GM20000 (cell line): ENCODE results near the gene ORMDL3.

Experiments used
- DNase-seq: peaks from one replicate; pipeline ENCODE4 v3.0.0; 2012; ENCODE audit warnings: low spot score
- TF ChIP-seq, protein P1 (sequence below): IDR thresholded peaks from 2 replicates; pipeline ENCODE4 v1.5.1; 2012; ENCODE audit warnings: mild to moderate bottlenecking, control low read depth; ENCODE audit errors: extremely low read depth, missing control alignments

ORMDL3 gene, protein sequence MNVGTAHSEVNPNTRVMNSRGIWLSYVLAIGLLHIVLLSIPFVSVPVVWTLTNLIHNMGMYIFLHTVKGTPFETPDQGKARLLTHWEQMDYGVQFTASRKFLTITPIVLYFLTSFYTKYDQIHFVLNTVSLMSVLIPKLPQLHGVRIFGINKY

GRCh38 chr17:39927101-39927928 is at the start of gene ORMDL3, which contains the start of gene LRRC3C:
Gene ORMDL3 (minus strand): TSS chr17:39927601. CDS start chr17:39924203, 3,398 bp downstream.
Gene LRRC3C (plus strand): TSS chr17:39927732. CDS start chr17:39941524, 13,792 bp downstream.
- TF ChIP-seq, protein P1, sequence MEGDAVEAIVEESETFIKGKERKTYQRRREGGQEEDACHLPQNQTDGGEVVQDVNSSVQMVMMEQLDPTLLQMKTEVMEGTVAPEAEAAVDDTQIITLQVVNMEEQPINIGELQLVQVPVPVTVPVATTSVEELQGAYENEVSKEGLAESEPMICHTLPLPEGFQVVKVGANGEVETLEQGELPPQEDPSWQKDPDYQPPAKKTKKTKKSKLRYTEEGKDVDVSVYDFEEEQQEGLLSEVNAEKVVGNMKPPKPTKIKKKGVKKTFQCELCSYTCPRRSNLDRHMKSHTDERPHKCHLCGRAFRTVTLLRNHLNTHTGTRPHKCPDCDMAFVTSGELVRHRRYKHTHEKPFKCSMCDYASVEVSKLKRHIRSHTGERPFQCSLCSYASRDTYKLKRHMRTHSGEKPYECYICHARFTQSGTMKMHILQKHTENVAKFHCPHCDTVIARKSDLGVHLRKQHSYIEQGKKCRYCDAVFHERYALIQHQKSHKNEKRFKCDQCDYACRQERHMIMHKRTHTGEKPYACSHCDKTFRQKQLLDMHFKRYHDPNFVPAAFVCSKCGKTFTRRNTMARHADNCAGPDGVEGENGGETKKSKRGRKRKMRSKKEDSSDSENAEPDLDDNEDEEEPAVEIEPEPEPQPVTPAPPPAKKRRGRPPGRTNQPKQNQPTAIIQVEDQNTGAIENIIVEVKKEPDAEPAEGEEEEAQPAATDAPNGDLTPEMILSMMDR: no peak
- DNase-seq: peak; percentile 91

DNA sequence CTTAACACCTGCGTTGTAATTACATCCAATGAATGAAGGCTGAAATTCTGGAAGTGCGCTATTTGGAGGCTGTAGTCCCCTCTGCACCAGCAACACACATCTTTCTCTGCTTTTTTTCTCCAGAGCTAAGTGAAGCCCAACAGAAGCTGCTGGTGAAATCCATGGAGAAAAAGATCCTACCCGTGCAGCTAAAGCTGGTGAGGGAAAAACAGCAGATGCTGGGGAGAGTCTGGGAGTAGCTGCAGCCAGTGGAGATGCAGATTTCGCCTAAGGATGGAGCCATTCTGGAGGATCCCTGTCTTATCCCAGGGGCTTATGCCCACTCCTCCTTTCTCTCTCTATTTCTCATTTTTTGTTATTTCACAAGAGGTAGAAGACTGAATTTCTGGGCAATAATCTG is 48.4 kb upstream of the ORMDL3 start:
- no peak for DNase-seq
- TF ChIP-seq, protein P1: no peak

GRCh38 chr17:39974433-39974832 is 47.0 kb upstream of the ORMDL3 start:
- DNase-seq: no peak
- TF ChIP-seq, protein P1: no peak

DNA sequence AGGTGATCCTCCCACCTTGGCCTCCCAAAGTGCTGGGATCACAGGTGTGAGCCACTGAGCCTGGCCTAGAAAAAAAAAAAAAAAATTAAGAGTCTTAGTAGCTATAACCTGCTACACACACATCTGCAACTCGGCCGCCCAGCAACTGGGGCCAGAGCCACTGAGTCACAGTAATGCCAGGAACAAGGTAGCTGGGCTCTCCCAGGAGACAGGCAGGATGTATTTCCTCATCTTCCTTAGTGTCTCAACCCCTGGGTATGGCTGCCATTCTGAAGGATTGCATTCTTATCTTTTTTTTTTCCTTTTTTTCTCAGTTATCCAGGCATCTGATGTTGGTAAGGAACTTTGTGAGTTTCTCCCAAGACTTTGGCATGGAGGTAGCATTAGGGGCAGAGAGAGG is 46.1 kb upstream of the ORMDL3 start:
- TF ChIP-seq, protein P1: no peak
- DNase-seq: no peak

- DNase-seq: no peak
- TF ChIP-seq, protein P1: no peak
Observed at GRCh38 chr17:39972271-39972670, 44.9 kb upstream of the ORMDL3 start.

GRCh38 chr17:39971076-39971603 is 43.7 kb upstream of the ORMDL3 start:
- no peak for DNase-seq
- TF ChIP-seq, protein P1: no peak

- no peak for DNase-seq
- TF ChIP-seq, protein P1: no peak
Observed at GRCh38 chr17:39970157-39970692, 42.8 kb upstream of the ORMDL3 start.
